GM12878 (cell line): ENCODE results near the gene CDC42BPA. TPM values are rescaled to one million over a fixed set of nuclear protein-coding genes. Genes with fewer than 3 reads are reported as not detected.

Experiments used
- ATAC-seq: fragments of 200-7000 bp; cut with Tn5 transposase; 3 replicates; pipeline ENCODE4 v1.9.1; 2020; ENCODE audit warnings: mild to moderate bottlenecking, moderate library complexity
- BruUV-seq: library from RNA; stranded (reverse); fragments of 400-500 nt; replicated peaks from 2 replicates; lab custom pipeline; 2021; lab: Mats Ljungman, UMichigan
- CTCF ChIA-PET: fragments of 300-600 bp; sonication (Branson Sonifier 250); formaldehyde crosslinking; extraction: SDS; loops from one replicate; lab custom pipeline; 2021; ENCODE audit warnings: inconsistent platforms; lab: Yijun Ruan, JAX
- POLR2A ChIA-PET: fragments of 350-600 bp; formaldehyde crosslinking; extraction: SDS; loops from one replicate; lab custom pipeline; 2021; ENCODE audit warnings: inconsistent platforms; lab: Charles Lee
- RAD21 ChIA-PET: fragments of 300-600 bp; sonication (Branson Sonifier 250); formaldehyde crosslinking; loops from one replicate; lab custom pipeline; 2023; ENCODE audit warnings: antibody characterized with exemption; ENCODE audit not compliant: unreplicated experiment; lab: Charles Lee
- SMC1A ChIA-PET: fragments of 300-600 bp; sonication (Branson Sonifier 250); formaldehyde crosslinking; loops from one replicate; lab custom pipeline; 2023; ENCODE audit not compliant: unreplicated experiment, uncharacterized antibody; lab: Charles Lee
- DNase-seq: peaks from one replicate; pipeline ENCODE4 v3.0.0-alpha.2; 2011; ENCODE audit warnings: low read depth, low spot score
- FAIRE-seq: peaks from 3 replicates; lab custom pipeline; 2011; peaks lifted over from hg19 to GRCh38; lab: Jason Lieb, UNC
- H2AFZ ChIP-seq: 2 replicates; pipeline ENCODE4 v1.6.0; 2011; ENCODE audit warnings: low read depth, low read length, control low read depth; ENCODE audit not compliant: control insufficient read depth
- H3K27ac ChIP-seq: 2 replicates; pipeline ENCODE4 v1.5.1; 2011; ENCODE audit warnings: control low read depth; ENCODE audit not compliant: control insufficient read depth, insufficient read depth
- H3K27me3 ChIP-seq, 2 experiments: replicated peaks in 1 of 2; 2 replicates each; pipeline versions ENCODE4 v1.6.0 to v1.6.1; 2011; ENCODE audit warnings: low read length in 1 of 2; ENCODE audit not compliant: control insufficient read depth in 2 of 2, insufficient read depth in 2 of 2
- H3K36me3 ChIP-seq, 2 experiments: 2 replicates each; pipeline ENCODE4 v1.5.1; 2011; ENCODE audit warnings: low read length in 1 of 2; ENCODE audit not compliant: control insufficient read depth in 2 of 2, insufficient read depth in 2 of 2
- H3K4me1 ChIP-seq: 2 replicates; pipeline ENCODE4 v1.6.1; 2011; ENCODE audit warnings: mild to moderate bottlenecking, low read length, moderate library complexity, mixed read lengths; ENCODE audit not compliant: control insufficient read depth, insufficient read depth
- H3K4me2 ChIP-seq: 2 replicates; pipeline ENCODE4 v1.6.0; 2011; ENCODE audit warnings: control low read depth; ENCODE audit not compliant: control insufficient read depth, insufficient read depth
- H3K4me3 ChIP-seq: fragments of 200-600 bp; sonication (generic); 2 replicates; pipeline ENCODE4 v1.5.1; 2016
- H3K79me2 ChIP-seq: 2 replicates; pipeline ENCODE4 v1.6.0; 2011; ENCODE audit warnings: low read length; ENCODE audit not compliant: control insufficient read depth, insufficient read depth
- H3K9ac ChIP-seq: 2 replicates; pipeline ENCODE4 v1.8.0; 2011; ENCODE audit warnings: low read length, control low read depth, mixed read lengths; ENCODE audit not compliant: control insufficient read depth, insufficient read depth
- H3K9me3 ChIP-seq: replicated peaks from 3 replicates; pipeline ENCODE4 v1.5.1; 2011; ENCODE audit warnings: mild to moderate bottlenecking, low read length; ENCODE audit not compliant: control insufficient read depth, insufficient read depth
- H4K20me1 ChIP-seq: 2 replicates; pipeline ENCODE4 v1.6.0; 2011; ENCODE audit not compliant: control insufficient read depth, insufficient read depth
- CBFB ChIP-seq: IDR thresholded peaks from 2 replicates; pipeline ENCODE4 v1.6.1; 2016; ENCODE audit warnings: antibody characterized with exemption, low read depth
- CHD4 ChIP-seq: fragments of 200-600 bp; sonication (generic); IDR thresholded peaks from 2 replicates; pipeline ENCODE4 v1.6.1; 2016; ENCODE audit warnings: mild to moderate bottlenecking
- FOXM1 ChIP-seq: IDR thresholded peaks from 2 replicates; pipeline ENCODE4 v1.6.1; 2012; ENCODE audit warnings: low read depth, mild to moderate bottlenecking, inconsistent platforms, low read length, moderate library complexity
- JUND ChIP-seq: IDR thresholded peaks from 2 replicates; pipeline ENCODE4 v1.6.1; 2012; ENCODE audit warnings: low read depth, mild to moderate bottlenecking, low read length, improper control_type of control experiment, moderate library complexity
- NFYA ChIP-seq: IDR thresholded peaks from 2 replicates; pipeline ENCODE4 v1.6.1; 2011; ENCODE audit warnings: low read depth, mild to moderate bottlenecking, low read length, improper control_type of control experiment, borderline replicate concordance
- NR2C1 ChIP-seq: fragments of 450-650 bp; IDR thresholded peaks from 2 replicates; pipeline ENCODE4 v1.6.1; 2017; ENCODE audit warnings: antibody characterized with exemption, mild to moderate bottlenecking, moderate library complexity
- NR2C2 ChIP-seq: IDR thresholded peaks from 2 replicates; pipeline ENCODE4 v1.6.1; 2011; ENCODE audit warnings: borderline replicate concordance, low read depth; ENCODE audit not compliant: control insufficient read depth, insufficient read length
- RAD51 ChIP-seq: fragments of 450-650 bp; IDR thresholded peaks from 2 replicates; pipeline ENCODE4 v1.6.1; 2016; ENCODE audit warnings: moderate library complexity, mild to moderate bottlenecking, inconsistent platforms
- SMAD1 ChIP-seq: fragments of 450-650 bp; IDR thresholded peaks from 2 replicates; pipeline ENCODE4 v1.6.1; 2018; ENCODE audit warnings: mild to moderate bottlenecking, low read depth; ENCODE audit not compliant: partially characterized antibody
- SUZ12 ChIP-seq: fragments of 200-600 bp; sonication (generic); IDR thresholded peaks from one replicate; pipeline ENCODE4 v1.6.1; 2018; ENCODE audit warnings: antibody characterized with exemption, mild to moderate bottlenecking; ENCODE audit not compliant: unreplicated experiment
- TBL1XR1 ChIP-seq: IDR thresholded peaks from 2 replicates; pipeline ENCODE4 v1.6.1; 2012; ENCODE audit warnings: low read depth, low read length, improper control_type of control experiment
- TCF7 ChIP-seq: IDR thresholded peaks from 2 replicates; pipeline ENCODE4 v1.6.1; 2014; ENCODE audit warnings: antibody characterized with exemption, borderline replicate concordance
- WGBS: methylation state at CpG from one replicate; pipeline ENCODE4 v1.1.6; 2016; ENCODE audit warnings: low lambda C conversion rate; ENCODE audit not compliant: insufficient replicate concordance, insufficient coverage; ENCODE audit errors: missing lambda C conversion rate; 5-methylcytosine and 5-hydroxymethylcytosine counted together
- in situ Hi-C: fragments of 300-500 bp; cut with MboI; formaldehyde crosslinking; loops from 9 replicates; pipeline ENCODE4 v1.14.3; 2018; ENCODE audit warnings: mixed read lengths
- intact Hi-C: fragments of 100-400 bp; cut with micrococcal nuclease; formaldehyde crosslinking; loops from one replicate; pipeline ENCODE4 v1.14.2; 2022; ENCODE audit not compliant: unreplicated experiment
- polyA plus RNA-seq, 11 experiments: library from polyadenylated mRNA; depleted of rRNA in 4 of 11; unstranded in 6 of 11; stranded (reverse) in 5 of 11; fragments of >200 nt; fragmentation: Nextera tagmentation in 4 of 11; fragmentation: Illumina TruSeq in 1 of 11; extraction: Ambion mirVana in 4 of 11; extraction: Trizol in 1 of 11; gene quantifications; 1 replicate in 1 of 11; 2 replicates in 10 of 11; pipeline versions ENCODE4 v1.2.1 to v1.2.3, GENCODE V29; 2011 to 2016; ENCODE audit warnings: inconsistent platforms in 2 of 11, missing spikeins in 2 of 11, low read depth in 1 of 11
- total RNA-seq, 4 experiments: library from RNA; depleted of rRNA in 3 of 4; stranded (reverse); fragments of >200 nt in 3 of 4; fragmentation: Illumina TruSeq in 1 of 4; extraction: Trizol in 1 of 4; gene quantifications; 2 replicates each; pipeline versions ENCODE4 v1.2.1 to v1.2.3, GENCODE V29; 2013 to 2021
- TF ChIP-seq, protein P1 (sequence below): fragments of 150-350 bp; IDR thresholded peaks from 2 replicates; pipeline ENCODE4 v1.6.1; 2016; ENCODE audit warnings: low read depth, low read length
- TF ChIP-seq, protein P2 (sequence below): fragments of 450-650 bp; IDR thresholded peaks from 2 replicates; pipeline ENCODE4 v1.6.1; 2017; ENCODE audit warnings: mild to moderate bottlenecking, moderate library complexity

Gene CDC42BPA
- total and polyA plus RNA-seq, 10 of the 15 experiments (the other 5 are each of a cell fraction or from before 2014, with no cell fraction given), result 0.02 to 0.52 (median 0.10) TPM

DNA sequence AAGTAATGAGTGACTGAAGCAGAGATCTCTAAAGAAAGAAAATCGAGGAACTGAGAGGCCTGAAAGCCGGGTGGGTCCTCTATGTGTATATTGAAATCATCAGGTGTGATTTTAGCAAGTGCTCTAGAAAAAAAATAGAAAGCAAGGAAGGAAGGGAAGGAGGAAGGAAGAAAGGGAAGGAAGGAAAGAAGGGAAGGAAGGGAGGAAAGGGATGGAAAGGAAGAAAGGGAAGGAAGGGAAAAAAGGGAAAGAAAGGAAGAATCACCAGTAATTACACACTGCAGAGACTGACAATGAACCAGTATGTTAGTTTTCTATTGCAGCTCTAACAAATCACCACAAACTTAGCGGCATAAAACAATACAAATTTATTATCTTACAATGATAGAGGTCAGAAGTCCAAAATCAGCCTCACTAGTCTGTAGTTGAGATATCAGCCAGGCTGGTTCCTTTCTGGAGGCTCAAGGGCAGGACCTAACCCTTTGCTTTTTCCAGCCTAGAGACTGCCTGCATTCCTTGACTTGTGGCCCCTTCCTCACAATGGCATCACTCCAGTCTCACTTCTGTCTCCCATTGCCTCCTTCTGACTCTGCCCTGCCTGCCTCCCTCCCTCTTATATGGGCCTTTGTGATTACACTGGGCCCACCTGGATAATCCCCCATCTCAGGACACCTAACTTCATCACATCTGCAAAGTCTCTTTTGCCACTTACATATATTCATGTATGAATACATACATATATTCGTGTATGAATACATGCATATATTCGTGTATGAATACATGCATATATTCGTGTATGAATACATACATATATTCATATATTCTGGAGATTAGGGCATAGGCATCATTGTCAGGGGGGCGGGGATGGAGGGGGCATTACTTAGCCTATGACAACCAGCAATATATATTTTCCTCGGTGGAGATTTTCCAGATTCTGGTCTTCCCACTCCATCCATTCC lies 47.5 kb upstream of the CDC42BPA start:
- ChIA-PET SMC1A (no interaction called here), CTCF (no interaction called here), POLR2A (no interaction called here), RAD21 (no interaction called here)
- Histone ChIP-seq H4K20me1 (no peaks in the 10 kb centered on the region), H2AFZ (no peak overlapping the region), H3K9ac (no peak overlapping the region), H3K4me2 (no peak overlapping the region), H3K4me3 (no peak overlapping the region), H3K79me2 (no peaks in the 10 kb centered on the region), H3K9me3 (no peaks in the 10 kb centered on the region), H3K27ac (no peak overlapping the region), H3K36me3 (no peaks in the 10 kb centered on the region), H3K27me3 (no peaks in the 10 kb centered on the region), H3K4me1 (no peaks in the 10 kb centered on the region)
- DNase-seq, result no peak
- no TSS peak for BruUV-seq
- no peak for ATAC-seq
- TF ChIP-seq, protein P1, sequence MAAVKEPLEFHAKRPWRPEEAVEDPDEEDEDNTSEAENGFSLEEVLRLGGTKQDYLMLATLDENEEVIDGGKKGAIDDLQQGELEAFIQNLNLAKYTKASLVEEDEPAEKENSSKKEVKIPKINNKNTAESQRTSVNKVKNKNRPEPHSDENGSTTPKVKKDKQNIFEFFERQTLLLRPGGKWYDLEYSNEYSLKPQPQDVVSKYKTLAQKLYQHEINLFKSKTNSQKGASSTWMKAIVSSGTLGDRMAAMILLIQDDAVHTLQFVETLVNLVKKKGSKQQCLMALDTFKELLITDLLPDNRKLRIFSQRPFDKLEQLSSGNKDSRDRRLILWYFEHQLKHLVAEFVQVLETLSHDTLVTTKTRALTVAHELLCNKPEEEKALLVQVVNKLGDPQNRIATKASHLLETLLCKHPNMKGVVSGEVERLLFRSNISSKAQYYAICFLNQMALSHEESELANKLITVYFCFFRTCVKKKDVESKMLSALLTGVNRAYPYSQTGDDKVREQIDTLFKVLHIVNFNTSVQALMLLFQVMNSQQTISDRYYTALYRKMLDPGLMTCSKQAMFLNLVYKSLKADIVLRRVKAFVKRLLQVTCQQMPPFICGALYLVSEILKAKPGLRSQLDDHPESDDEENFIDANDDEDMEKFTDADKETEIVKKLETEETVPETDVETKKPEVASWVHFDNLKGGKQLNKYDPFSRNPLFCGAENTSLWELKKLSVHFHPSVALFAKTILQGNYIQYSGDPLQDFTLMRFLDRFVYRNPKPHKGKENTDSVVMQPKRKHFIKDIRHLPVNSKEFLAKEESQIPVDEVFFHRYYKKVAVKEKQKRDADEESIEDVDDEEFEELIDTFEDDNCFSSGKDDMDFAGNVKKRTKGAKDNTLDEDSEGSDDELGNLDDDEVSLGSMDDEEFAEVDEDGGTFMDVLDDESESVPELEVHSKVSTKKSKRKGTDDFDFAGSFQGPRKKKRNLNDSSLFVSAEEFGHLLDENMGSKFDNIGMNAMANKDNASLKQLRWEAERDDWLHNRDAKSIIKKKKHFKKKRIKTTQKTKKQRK, result no peak
- no peak for TF ChIP-seq JUND
- no peak for TF ChIP-seq NR2C2
- no peak for TF ChIP-seq SMAD1
- no peak for TF ChIP-seq SUZ12
- no peak for TF ChIP-seq CHD4
- TF ChIP-seq RAD51, result no peak
- no peak for TF ChIP-seq NFYA
- no peak for TF ChIP-seq CBFB
- TF ChIP-seq TCF7, result no peak
- TF ChIP-seq FOXM1, result no peak
- TF ChIP-seq NR2C1, result no peak
- TF ChIP-seq TBL1XR1, result no peak
- TF ChIP-seq, protein P2, sequence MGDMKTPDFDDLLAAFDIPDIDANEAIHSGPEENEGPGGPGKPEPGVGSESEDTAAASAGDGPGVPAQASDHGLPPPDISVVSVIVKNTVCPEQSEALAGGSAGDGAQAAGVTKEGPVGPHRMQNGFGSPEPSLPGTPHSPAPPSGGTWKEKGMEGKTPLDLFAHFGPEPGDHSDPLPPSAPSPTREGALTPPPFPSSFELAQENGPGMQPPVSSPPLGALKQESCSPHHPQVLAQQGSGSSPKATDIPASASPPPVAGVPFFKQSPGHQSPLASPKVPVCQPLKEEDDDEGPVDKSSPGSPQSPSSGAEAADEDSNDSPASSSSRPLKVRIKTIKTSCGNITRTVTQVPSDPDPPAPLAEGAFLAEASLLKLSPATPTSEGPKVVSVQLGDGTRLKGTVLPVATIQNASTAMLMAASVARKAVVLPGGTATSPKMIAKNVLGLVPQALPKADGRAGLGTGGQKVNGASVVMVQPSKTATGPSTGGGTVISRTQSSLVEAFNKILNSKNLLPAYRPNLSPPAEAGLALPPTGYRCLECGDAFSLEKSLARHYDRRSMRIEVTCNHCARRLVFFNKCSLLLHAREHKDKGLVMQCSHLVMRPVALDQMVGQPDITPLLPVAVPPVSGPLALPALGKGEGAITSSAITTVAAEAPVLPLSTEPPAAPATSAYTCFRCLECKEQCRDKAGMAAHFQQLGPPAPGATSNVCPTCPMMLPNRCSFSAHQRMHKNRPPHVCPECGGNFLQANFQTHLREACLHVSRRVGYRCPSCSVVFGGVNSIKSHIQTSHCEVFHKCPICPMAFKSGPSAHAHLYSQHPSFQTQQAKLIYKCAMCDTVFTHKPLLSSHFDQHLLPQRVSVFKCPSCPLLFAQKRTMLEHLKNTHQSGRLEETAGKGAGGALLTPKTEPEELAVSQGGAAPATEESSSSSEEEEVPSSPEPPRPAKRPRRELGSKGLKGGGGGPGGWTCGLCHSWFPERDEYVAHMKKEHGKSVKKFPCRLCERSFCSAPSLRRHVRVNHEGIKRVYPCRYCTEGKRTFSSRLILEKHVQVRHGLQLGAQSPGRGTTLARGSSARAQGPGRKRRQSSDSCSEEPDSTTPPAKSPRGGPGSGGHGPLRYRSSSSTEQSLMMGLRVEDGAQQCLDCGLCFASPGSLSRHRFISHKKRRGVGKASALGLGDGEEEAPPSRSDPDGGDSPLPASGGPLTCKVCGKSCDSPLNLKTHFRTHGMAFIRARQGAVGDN, result no peak
- 8% methylated on average over 8 of the region's 8 CpGs for WGBS
- no peak for FAIRE-seq
- in situ Hi-C loops (no loop called here), intact Hi-C loops (no loop called here)
